Peyer's patch (tissue), 4 donors: ENCODE results near the gene TFCP2. TPM values are rescaled to one million over a fixed set of nuclear protein-coding genes. Genes with fewer than 3 reads are reported as not detected.

Experiments used
- DNase-seq, 3 donors: peaks; one replicate each; pipeline ENCODE4 v3.0.0-alpha.2; 2017 to 2019
- H3K27ac ChIP-seq, 4 donors: fragments of 200-600 bp; sonication (generic); one replicate each; pipeline ENCODE4 v1.5.1; 2016 to 2019
- H3K27me3 ChIP-seq, 2 donors: fragments of 200-600 bp; sonication (generic); one replicate each; pipeline ENCODE4 v1.5.1; 2019
- H3K36me3 ChIP-seq, 3 donors: fragments of 200-600 bp; sonication (generic); one replicate each; pipeline ENCODE4 v1.5.1; 2016 to 2019
- H3K4me1 ChIP-seq, 4 donors: fragments of 200-600 bp; sonication (generic); one replicate each; pipeline ENCODE4 v1.5.1; 2016 to 2019
- H3K4me3 ChIP-seq, 4 donors: fragments of 200-600 bp; sonication (generic); 1 replicate in 3 of 4; 2 replicates in 1 of 4; pipeline ENCODE4 v1.5.1; 2016 to 2019; ENCODE audit warnings: mild to moderate bottlenecking in 1 of 4
- H3K9me3 ChIP-seq, 4 donors: fragments of 200-600 bp; sonication (generic); one replicate each; pipeline ENCODE4 v1.5.1; 2016 to 2019; ENCODE audit warnings: mild to moderate bottlenecking in 1 of 4
- POLR2A ChIP-seq, 2 donors: fragments of 450-650 bp; IDR thresholded peaks; one replicate each; pipeline ENCODE4 v1.5.1; 2017; ENCODE audit warnings: antibody characterized with exemption in 2 of 2, mild to moderate bottlenecking in 2 of 2, moderate library complexity in 2 of 2
- total RNA-seq, 4 donors: library from RNA; depleted of rRNA; stranded (reverse); fragments of >200 nt; gene quantifications; one replicate each; pipeline ENCODE4 v1.1.0, GENCODE V29; 2016
- TF ChIP-seq, protein P1 (sequence below), 6 experiments: fragments of 450-650 bp in 4 of 6; fragments of 200-600 bp in 2 of 6; sonication (generic) in 1 of 6; IDR thresholded peaks; one replicate each; pipeline ENCODE4 v1.5.1; 2017 to 2019; ENCODE audit warnings: antibody characterized with exemption in 6 of 6, mild to moderate bottlenecking in 3 of 6, moderate library complexity in 1 of 6

Gene TFCP2
- total RNA-seq, 4 donors from 2014 or later, result 14.9 to 35.5 (median 19.4) TPM

DNA sequence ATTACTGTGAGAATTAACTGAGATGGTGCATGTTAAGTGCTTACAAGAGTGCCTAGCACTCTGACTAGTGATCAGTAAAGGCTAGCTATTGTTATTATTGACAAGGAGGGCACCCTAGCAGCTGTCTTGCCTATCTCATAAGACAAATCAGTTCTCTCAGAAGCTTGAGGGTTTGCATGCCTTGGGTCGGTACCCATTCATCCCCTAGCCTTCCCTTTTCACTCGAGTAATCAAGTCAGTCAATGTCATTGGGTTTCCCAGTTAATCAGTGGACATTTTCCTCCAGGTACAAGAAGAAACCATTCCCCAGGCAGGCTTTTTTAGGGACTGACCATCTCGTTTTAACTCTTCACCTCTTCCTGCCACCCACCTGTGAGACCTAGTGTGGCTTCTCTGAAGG is 10.4 kb upstream of the TFCP2 start:
- Histone ChIP-seq H3K27me3 (no peaks in the 10 kb centered on the region), H3K4me3 (no peak overlapping the region), H3K4me1 (peaks cover 0 to 7% (median 0%) of the 10 kb centered on the region in 4 donors), H3K27ac (no peak overlapping the region), H3K36me3 (no peaks in the 10 kb centered on the region), H3K9me3 (no peaks in the 10 kb centered on the region)
- no peak for TF ChIP-seq POLR2A (IDR thresholded peaks at IDR 0.05)
- TF ChIP-seq, protein P1, sequence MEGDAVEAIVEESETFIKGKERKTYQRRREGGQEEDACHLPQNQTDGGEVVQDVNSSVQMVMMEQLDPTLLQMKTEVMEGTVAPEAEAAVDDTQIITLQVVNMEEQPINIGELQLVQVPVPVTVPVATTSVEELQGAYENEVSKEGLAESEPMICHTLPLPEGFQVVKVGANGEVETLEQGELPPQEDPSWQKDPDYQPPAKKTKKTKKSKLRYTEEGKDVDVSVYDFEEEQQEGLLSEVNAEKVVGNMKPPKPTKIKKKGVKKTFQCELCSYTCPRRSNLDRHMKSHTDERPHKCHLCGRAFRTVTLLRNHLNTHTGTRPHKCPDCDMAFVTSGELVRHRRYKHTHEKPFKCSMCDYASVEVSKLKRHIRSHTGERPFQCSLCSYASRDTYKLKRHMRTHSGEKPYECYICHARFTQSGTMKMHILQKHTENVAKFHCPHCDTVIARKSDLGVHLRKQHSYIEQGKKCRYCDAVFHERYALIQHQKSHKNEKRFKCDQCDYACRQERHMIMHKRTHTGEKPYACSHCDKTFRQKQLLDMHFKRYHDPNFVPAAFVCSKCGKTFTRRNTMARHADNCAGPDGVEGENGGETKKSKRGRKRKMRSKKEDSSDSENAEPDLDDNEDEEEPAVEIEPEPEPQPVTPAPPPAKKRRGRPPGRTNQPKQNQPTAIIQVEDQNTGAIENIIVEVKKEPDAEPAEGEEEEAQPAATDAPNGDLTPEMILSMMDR (IDR thresholded peaks at IDR 0.05), result no peak
- DNase-seq, result no peak

DNA sequence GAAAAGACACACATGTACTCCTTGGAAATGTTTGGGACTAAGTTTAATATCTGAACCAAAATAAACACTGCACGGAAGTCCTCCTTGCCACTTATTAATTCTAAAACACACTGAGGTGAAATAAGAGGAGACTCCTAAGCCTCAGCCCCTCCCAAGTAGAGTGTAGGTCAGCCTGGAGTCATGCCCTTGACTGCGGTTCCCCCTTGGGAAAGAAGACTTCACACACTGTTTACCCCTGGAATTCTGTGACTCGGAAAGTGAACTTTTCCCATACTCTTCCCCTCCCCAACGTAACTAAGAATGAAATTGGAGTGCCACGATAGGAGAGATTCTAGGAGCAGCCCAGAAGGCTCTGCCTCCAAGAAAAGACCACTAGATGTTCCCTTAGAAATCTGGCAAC is 8.6 kb upstream of the TFCP2 start:
- Histone ChIP-seq H3K27ac (no peak overlapping the region), H3K4me1 (no peaks in the 10 kb centered on the region), H3K9me3 (no peaks in the 10 kb centered on the region), H3K27me3 (no peaks in the 10 kb centered on the region), H3K4me3 (no peak overlapping the region), H3K36me3 (no peaks in the 10 kb centered on the region)
- TF ChIP-seq, protein P1 (IDR thresholded peaks at IDR 0.05), result no peak
- TF ChIP-seq POLR2A (IDR thresholded peaks at IDR 0.05), result no peak
- no peak for DNase-seq

DNA sequence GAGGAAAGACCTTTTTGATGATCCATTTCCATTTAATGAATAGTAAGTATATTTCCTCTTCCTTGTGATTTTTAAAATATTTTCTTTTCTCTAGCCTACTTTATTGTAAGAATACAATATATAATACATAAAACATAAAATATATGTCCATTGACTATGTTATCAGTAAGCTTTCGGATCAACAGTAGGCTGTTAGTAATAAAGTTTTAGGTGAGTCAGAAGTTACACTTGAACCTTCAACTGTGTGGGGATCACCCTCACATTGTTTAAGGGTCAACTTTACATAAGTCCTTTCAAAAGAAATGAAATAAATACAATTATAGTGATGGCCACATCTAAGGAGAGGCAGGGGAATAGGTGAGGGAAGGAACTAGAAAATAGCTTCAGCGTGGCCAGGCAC is 5.0 kb upstream of the TFCP2 start:
- no peak for DNase-seq
- H3K9me3 ChIP-seq, result no peaks in the 10 kb centered on the region

DNA sequence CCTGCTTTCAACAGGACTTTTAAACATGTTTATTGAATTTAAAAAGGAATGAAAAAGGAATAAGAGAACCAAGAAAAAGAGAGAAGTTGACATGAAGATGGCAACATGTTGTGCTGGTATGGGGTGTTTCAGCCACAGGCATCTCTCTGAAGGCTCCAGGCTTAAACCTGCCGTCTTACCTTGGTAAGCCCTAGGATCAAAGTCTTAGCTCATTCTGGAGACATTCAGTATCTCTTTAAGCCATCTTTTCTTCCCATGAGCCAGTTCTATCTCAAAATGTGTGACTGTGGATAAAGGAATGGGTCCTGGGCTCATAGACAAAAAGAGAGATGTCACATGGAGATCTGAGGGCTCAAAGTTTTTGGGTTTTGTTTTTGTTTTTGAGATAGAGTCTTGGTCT is 1.6 kb upstream of the TFCP2 start:
- H3K4me3 ChIP-seq, result no peak overlapping the region
- no peaks in the 10 kb centered on the region for H3K9me3 ChIP-seq

More for the DNA sequence above, 5.0 kb upstream of the TFCP2 start:
- Histone ChIP-seq H3K36me3 (no peaks in the 10 kb centered on the region), H3K4me1 (no peaks in the 10 kb centered on the region), H3K27me3 (no peaks in the 10 kb centered on the region), H3K4me3 (no peak overlapping the region), H3K27ac (no peak overlapping the region)
- TF ChIP-seq, protein P1 (IDR thresholded peaks at IDR 0.05), result no peak
- no peak for TF ChIP-seq POLR2A (IDR thresholded peaks at IDR 0.05)

DNA sequence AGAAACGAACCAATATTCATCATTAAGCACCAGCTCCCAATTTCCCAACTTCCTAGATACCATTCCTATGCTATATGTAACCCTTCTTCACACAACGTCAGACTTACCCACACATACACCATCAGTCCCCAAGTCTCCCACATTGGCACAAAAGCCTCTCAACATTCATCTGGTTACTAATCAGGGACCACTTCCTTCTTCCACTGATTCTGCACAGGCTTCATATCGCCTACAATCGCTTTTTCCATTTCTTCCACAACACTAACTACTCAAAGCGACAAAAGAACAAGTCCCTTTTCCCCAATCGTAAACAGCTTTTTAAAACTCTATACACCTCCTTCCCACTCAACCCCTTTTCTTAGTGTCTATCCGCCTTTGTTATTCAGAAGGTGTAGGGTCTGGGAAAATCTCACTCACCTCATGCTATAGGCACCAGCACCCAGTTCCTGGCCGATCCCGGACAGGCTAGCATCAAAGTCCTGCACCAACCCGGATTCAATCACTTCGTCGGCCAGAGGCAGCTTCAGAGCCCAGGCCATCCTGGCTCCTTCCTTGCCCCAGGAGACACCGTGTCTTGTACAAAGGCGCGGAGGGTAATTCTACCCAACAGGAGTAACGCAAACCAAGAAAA is 936 bp downstream of the TFCP2 start:
- peak in 1 of 3 donors; percentile 49 for DNase-seq
- Histone ChIP-seq H3K4me3 (peak overlapping the region; percentile 71 to 79 (median 76)), H3K27me3 (no peaks in the 10 kb centered on the region), H3K9me3 (no peaks in the 10 kb centered on the region), H3K27ac (peak overlapping the region; percentile 90 to 97 (median 94)), H3K36me3 (no peaks in the 10 kb centered on the region), H3K4me1 (peaks cover 0 to 17% (median 10%) of the 10 kb centered on the region in 4 donors)
- TF ChIP-seq, protein P1 (IDR thresholded peaks at IDR 0.05), result no peak
- no peak for TF ChIP-seq POLR2A (IDR thresholded peaks at IDR 0.05)

More for the DNA sequence above, 1.6 kb upstream of the TFCP2 start:
- peaks cover 0 to 17% (median 10%) of the 10 kb centered on the region in 4 donors for H3K4me1 ChIP-seq
- H3K27ac ChIP-seq, result no peak overlapping the region
- no peaks in the 10 kb centered on the region for H3K27me3 ChIP-seq
- no peak for TF ChIP-seq POLR2A (IDR thresholded peaks at IDR 0.05)
- DNase-seq, result no peak
- no peaks in the 10 kb centered on the region for H3K36me3 ChIP-seq

DNA sequence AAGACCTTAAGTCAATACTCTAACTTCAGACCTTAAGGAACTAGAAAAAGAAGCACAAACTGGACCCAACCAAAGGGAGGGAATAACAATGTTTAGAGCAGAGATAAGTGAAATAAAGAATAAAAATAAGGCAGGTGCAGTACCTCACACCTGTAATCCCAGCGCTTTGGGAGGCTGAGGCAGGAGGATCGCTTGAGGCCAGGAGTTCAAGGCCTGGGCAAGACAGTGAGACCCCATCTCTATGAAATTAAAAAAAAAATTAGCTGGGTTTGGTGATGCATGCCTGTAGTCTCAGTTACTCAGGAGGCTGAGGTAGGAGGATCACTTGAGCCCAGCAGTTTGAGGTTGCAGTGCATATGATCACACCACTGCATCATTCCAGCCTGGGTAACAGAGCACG is 9.1 kb downstream of the TFCP2 start:
- Histone ChIP-seq H3K9me3 (no peaks in the 10 kb centered on the region), H3K27me3 (no peaks in the 10 kb centered on the region), H3K27ac (no peak overlapping the region), H3K4me1 (no peaks in the 10 kb centered on the region), H3K4me3 (no peak overlapping the region), H3K36me3 (no peaks in the 10 kb centered on the region)
- DNase-seq, result no peak
- TF ChIP-seq POLR2A (IDR thresholded peaks at IDR 0.05), result no peak
- TF ChIP-seq, protein P1 (IDR thresholded peaks at IDR 0.05), result no peak
